Neural progenitor cell (in vitro differentiated cells): ENCODE results near the gene FEM1B.

Experiments used
- EZH2 ChIP-seq: fragments of 200-600 bp; sonication (generic); IDR thresholded peaks from 2 replicates; pipeline ENCODE4 v1.6.1; 2017; ENCODE audit warnings: antibody characterized with exemption, mild to moderate bottlenecking, moderate library complexity
- EZH2phosphoT487 ChIP-seq: fragments of 200-600 bp; sonication (generic); IDR thresholded peaks from 2 replicates; pipeline ENCODE4 v1.6.1; 2017; ENCODE audit warnings: antibody characterized with exemption
- TF ChIP-seq, protein P1 (sequence below): fragments of 200-600 bp; sonication (generic); IDR thresholded peaks from 2 replicates; pipeline ENCODE4 v1.5.1; 2017; ENCODE audit warnings: antibody characterized with exemption, mild to moderate bottlenecking

DNA sequence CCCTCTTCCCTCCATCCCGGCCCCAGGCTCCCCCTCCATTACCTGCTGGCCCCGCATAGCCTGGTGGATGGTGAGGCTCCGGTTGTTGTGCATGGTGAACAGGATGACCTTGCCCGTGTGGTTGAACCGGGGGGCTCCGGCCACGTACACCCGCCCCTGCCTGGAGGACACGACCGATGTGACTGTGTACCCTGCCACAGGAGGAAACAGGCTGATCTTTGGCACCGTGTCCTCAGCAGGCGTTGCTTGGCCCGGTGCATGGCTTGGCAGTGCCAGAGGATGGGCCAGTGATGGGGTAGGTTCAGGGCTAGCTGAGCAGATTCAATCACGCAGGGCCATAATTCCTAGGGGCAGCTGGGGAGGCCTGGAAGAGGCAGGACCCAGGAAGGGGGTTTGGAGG is 58.1 kb downstream of the FEM1B start:
- TF ChIP-seq, protein P1, sequence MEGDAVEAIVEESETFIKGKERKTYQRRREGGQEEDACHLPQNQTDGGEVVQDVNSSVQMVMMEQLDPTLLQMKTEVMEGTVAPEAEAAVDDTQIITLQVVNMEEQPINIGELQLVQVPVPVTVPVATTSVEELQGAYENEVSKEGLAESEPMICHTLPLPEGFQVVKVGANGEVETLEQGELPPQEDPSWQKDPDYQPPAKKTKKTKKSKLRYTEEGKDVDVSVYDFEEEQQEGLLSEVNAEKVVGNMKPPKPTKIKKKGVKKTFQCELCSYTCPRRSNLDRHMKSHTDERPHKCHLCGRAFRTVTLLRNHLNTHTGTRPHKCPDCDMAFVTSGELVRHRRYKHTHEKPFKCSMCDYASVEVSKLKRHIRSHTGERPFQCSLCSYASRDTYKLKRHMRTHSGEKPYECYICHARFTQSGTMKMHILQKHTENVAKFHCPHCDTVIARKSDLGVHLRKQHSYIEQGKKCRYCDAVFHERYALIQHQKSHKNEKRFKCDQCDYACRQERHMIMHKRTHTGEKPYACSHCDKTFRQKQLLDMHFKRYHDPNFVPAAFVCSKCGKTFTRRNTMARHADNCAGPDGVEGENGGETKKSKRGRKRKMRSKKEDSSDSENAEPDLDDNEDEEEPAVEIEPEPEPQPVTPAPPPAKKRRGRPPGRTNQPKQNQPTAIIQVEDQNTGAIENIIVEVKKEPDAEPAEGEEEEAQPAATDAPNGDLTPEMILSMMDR, result no peak
- no peak for TF ChIP-seq EZH2
- TF ChIP-seq EZH2phosphoT487, result no peak
